ENCODE measurements around the gene APPL2.

DNA sequence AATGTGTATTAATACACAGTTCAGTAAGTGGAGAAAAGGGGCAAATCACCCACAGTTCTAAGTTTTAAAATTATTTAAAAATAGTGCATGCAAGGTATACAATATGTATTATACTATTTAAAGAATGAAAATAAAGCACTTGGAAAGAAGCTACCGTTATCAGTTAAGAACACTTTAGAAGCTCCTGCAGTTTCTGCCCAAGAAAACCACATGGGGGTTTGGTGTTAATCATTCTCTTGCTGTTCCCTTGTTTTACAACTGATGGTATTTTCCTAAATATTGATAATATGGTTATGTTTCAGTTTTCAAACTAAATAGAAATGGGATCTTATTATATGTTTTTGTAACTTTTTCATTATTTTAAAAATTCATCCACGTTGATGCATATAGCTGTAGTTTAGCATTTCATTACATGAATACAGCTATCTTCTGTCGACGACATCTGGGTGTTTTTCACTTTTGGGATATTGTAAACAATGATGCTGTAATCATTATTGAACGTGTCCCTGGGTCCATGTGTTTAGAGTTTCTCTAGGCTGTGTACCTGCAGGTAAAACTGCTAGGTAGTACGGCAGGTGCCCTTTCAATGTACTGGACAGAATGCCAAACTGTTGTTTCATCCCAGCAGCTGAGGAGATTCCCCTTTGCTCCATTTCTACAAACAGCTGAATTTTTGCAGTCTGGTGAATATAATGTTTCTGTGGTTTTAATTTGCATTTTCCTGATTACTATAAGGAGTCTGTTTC is 64.1 kb downstream of the APPL2 start:
- no peak for TF ChIP-seq CTCF (IDR thresholded peaks at IDR 0.05)
- no peak for TF ChIP-seq POLR2A (IDR thresholded peaks at IDR 0.05)

Measured in tibial nerve (tissue), 3 donors.